Keratinocyte (primary cell): ENCODE data around the gene NEAT1. TPM values are rescaled to one million over a fixed set of nuclear protein-coding genes. Genes with fewer than 3 reads are reported as not detected.

Experiments used
- DNase-seq: peaks from one replicate; pipeline ENCODE4 v3.0.0-alpha.2; 2011; ENCODE audit warnings: low read depth, missing footprints, low spot score
- FAIRE-seq: peaks from 2 replicates; lab custom pipeline; 2011; peaks lifted over from hg19 to GRCh38; lab: Jason Lieb, UNC
- H2AFZ ChIP-seq: 2 replicates; pipeline ENCODE4 v1.6.0; 2012; ENCODE audit warnings: low read length, control low read depth, inconsistent platforms; ENCODE audit not compliant: control insufficient read depth
- H3K27ac ChIP-seq: 2 replicates; pipeline ENCODE4 v1.5.1; 2011; ENCODE audit warnings: low read length; ENCODE audit not compliant: control insufficient read depth, insufficient read depth
- H3K27me3 ChIP-seq: 3 replicates; pipeline ENCODE4 v1.6.0; 2011; ENCODE audit warnings: low read length; ENCODE audit not compliant: control insufficient read depth, insufficient read depth; ENCODE audit errors: extremely low read depth
- H3K36me3 ChIP-seq, 2 experiments: 2 replicates in 1 of 2; 3 replicates in 1 of 2; pipeline ENCODE4 v1.5.1; 2011; ENCODE audit warnings: low read length in 2 of 2, mild to moderate bottlenecking in 1 of 2; ENCODE audit not compliant: control insufficient read depth in 2 of 2, insufficient read depth in 2 of 2; ENCODE audit errors: extremely low read depth in 1 of 2
- H3K4me1 ChIP-seq: 3 replicates; pipeline ENCODE4 v1.5.1; 2011; ENCODE audit warnings: low read length; ENCODE audit not compliant: control insufficient read depth, insufficient read depth; ENCODE audit errors: extremely low read depth
- H3K4me2 ChIP-seq: 3 replicates; pipeline ENCODE4 v1.6.0; 2011; ENCODE audit warnings: low read depth, low read length; ENCODE audit not compliant: control insufficient read depth, insufficient read depth; ENCODE audit errors: extremely low read depth
- H3K4me3 ChIP-seq, 3 experiments: fragments of 200-600 bp in 1 of 3; sonication (generic) in 1 of 3; 2 replicates in 2 of 3; 3 replicates in 1 of 3; pipeline ENCODE4 v1.5.1; 2011 to 2016; ENCODE audit warnings: low read length in 3 of 3, mild to moderate bottlenecking in 3 of 3, control low read depth in 2 of 3, inconsistent platforms in 1 of 3, low read depth in 1 of 3, mixed read lengths in 1 of 3, mixed run types in 1 of 3, moderate library complexity in 1 of 3; ENCODE audit not compliant: control insufficient read depth in 2 of 3, insufficient read depth in 2 of 3; ENCODE audit errors: extremely low read depth in 1 of 3
- H3K79me2 ChIP-seq: 2 replicates; pipeline ENCODE4 v1.6.0; 2012; ENCODE audit warnings: low read length; ENCODE audit not compliant: control insufficient read depth, insufficient read depth
- H3K9ac ChIP-seq: 3 replicates; pipeline ENCODE4 v1.6.0; 2011; ENCODE audit warnings: low read length; ENCODE audit not compliant: control insufficient read depth, insufficient read depth; ENCODE audit errors: extremely low read depth
- H3K9me1 ChIP-seq: 3 replicates; pipeline ENCODE4 v1.6.0; 2011; ENCODE audit warnings: low read length; ENCODE audit not compliant: control insufficient read depth, insufficient read depth; ENCODE audit errors: extremely low read depth
- H3K9me3 ChIP-seq: 2 replicates; pipeline ENCODE4 v1.5.1; 2012; ENCODE audit warnings: low read depth, low read length; ENCODE audit not compliant: control insufficient read depth
- H4K20me1 ChIP-seq: 3 replicates; pipeline ENCODE4 v1.6.0; 2011; ENCODE audit warnings: low read length; ENCODE audit not compliant: control insufficient read depth, insufficient read depth; ENCODE audit errors: extremely low read depth
- EZH2 ChIP-seq: IDR thresholded peaks from one replicate; pipeline ENCODE4 v1.6.1; 2012; ENCODE audit warnings: inconsistent platforms, mild to moderate bottlenecking, low read length, moderate library complexity
- dilution Hi-C: fragments of 300-500 bp; cut with MboI; formaldehyde crosslinking; loops from one replicate; pipeline ENCODE4 v1.7.0; 2020; ENCODE audit warnings: low sequenced_read_pairs; ENCODE audit not compliant: extremely low pct_ligation_motif_present
- polyA minus RNA-seq, 3 experiments: library from RNA; depleted of rRNA, polyadenylated mRNA; stranded (reverse); fragments of >200 nt; gene quantifications; 1 replicate in 1 of 3; 2 replicates in 1 of 3; 3 replicates in 1 of 3; pipeline ENCODE4 v1.2.3, GENCODE V29; 2011
- polyA plus RNA-seq, 5 experiments: library from polyadenylated mRNA; depleted of rRNA in 3 of 5; stranded (reverse) in 3 of 5; stranded (forward) in 1 of 5; unstranded in 1 of 5; fragments of >200 nt; gene quantifications; 1 replicate in 1 of 5; 2 replicates in 3 of 5; 3 replicates in 1 of 5; pipeline versions ENCODE4 v1.2.1 to v1.2.3, GENCODE V29; 2011 to 2012; ENCODE audit warnings: missing spikeins in 2 of 5, low read depth in 1 of 5, low replicate concordance in 1 of 5
- TF ChIP-seq, protein P1 (sequence below), 3 experiments: IDR thresholded peaks in 1 of 3; conservative IDR thresholded peaks in 1 of 3; optimal IDR thresholded peaks in 1 of 3; 2 replicates in 2 of 3; 3 replicates in 1 of 3; pipeline versions ENCODE3 to v1.5.1; 2011; ENCODE audit warnings: low read length in 3 of 3, mild to moderate bottlenecking in 3 of 3, moderate library complexity in 2 of 3, control low read depth in 1 of 3, inconsistent platforms in 1 of 3; ENCODE audit not compliant: insufficient read depth in 2 of 3; ENCODE audit errors: extremely low read depth in 1 of 3

Gene NEAT1
- polyA plus RNA-seq (66.5 to 270 TPM (median 171 TPM) in 3 replicates), polyA minus RNA-seq (73.3 to 442 TPM (median 228 TPM) in 3 replicates)
- 1,124 TPM for polyA plus RNA-seq (2011; ENCODE audit: low read depth)
- polyA plus RNA-seq (2011; cell fraction: cytosol; rRNA removed) = 5.3 and 11.3 TPM in 2 replicates
- polyA plus RNA-seq (2011; cell fraction: nucleus; rRNA removed) = 1,267 and 1,668 TPM in 2 replicates
- 218 and 908 TPM in 2 replicates for polyA plus RNA-seq (2012; ENCODE audit: low replicate concordance)
- 8.4 TPM for polyA minus RNA-seq (2011; cell fraction: cytosol; rRNA and poly(A)+ RNA removed)
- 402 and 1,225 TPM in 2 replicates for polyA minus RNA-seq (2011; cell fraction: nucleus; rRNA and poly(A)+ RNA removed)

DNA sequence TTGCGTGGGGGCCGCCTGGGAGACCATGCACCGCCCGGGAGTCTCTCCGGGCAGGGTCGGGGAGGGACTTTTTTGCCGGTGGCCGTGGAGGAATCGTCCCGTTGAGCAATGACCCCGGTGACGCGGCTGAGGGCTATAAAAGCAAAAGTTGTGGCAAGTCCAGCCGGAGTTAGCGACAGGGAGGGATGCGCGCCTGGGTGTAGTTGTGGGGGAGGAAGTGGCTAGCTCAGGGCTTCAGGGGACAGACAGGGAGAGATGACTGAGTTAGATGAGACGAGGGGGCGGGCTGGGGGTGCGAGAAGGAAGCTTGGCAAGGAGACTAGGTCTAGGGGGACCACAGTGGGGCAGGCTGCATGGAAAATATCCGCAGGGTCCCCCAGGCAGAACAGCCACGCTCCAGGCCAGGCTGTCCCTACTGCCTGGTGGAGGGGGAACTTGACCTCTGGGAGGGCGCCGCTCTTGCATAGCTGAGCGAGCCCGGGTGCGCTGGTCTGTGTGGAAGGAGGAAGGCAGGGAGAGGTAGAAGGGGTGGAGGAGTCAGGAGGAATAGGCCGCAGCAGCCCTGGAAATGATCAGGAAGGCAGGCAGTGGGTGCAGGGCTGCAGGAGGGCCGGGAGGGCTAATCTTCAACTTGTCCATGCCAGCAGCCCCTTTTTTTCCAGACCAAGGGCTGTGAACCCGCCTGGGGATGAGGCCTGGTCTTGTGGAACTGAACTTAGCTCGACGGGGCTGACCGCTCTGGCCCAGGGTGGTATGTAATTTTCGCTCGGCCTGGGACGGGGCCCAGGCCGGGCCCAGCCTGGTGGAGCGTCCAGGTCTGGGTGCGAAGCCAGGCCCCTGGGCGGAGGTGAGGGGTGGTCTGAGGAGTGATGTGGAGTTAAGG lies at the start of gene NEAT1:
Gene NEAT1, plus strand, starts transcription at position 166 of the 883 bp plus-strand sequence.
- H3K4me2 ChIP-seq = peak within 1 kb of the TSS; percentile 96
- peak; percentile 97 for DNase-seq
- FAIRE-seq = no peak

DNA sequence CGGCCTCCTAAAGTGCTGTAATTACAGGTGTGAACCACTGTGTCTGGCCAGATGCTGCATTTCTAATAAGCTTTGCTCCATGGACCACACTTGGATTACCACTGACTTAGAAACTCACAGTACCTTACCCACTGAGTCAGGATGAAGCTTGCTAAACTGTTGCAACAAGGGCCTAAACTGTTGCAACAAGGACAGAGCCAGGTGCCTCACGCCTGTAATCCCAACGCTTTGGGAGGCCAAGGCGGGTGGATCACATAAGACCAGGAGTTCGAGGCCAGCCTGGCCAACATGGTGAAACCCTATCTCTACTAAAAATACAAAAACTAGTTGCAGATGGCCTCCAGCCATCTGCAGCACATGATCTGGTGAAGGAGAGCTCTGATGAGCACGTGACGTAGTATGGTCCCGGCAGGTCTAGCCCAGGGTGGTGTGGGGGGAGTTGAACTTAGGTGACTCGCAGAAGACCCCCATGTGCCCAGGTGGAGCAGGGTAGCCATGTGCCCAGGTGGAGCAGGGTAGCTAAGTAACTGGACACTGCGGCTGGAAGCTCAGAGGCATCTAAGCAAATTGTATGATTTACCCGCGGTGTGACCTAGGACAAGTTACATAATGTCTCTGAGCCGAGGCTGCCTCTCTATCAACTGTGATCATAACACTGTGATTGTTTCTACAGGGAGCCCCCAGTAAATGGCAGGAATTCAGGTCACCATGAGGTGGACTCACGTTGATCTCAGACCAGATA lies 48.6 kb upstream of the NEAT1 start:
- Histone ChIP-seq H3K4me3 (no peak overlapping the region), H3K9ac (no peak overlapping the region), H3K9me3 (no peaks in the 10 kb centered on the region), H3K27me3 (no peaks in the 10 kb centered on the region), H2AFZ (no peak overlapping the region), H3K4me1 (no peaks in the 10 kb centered on the region), H3K36me3 (no peaks in the 10 kb centered on the region), H3K27ac (no peak overlapping the region), H4K20me1 (no peaks in the 10 kb centered on the region), H3K79me2 (no peaks in the 10 kb centered on the region), H3K9me1 (no peaks in the 10 kb centered on the region), H3K4me2 (no peak overlapping the region)
- dilution Hi-C loops = no loop called here
- DNase-seq (no peak), FAIRE-seq (no peak)
- no peak for TF ChIP-seq EZH2
- TF ChIP-seq, protein P1, sequence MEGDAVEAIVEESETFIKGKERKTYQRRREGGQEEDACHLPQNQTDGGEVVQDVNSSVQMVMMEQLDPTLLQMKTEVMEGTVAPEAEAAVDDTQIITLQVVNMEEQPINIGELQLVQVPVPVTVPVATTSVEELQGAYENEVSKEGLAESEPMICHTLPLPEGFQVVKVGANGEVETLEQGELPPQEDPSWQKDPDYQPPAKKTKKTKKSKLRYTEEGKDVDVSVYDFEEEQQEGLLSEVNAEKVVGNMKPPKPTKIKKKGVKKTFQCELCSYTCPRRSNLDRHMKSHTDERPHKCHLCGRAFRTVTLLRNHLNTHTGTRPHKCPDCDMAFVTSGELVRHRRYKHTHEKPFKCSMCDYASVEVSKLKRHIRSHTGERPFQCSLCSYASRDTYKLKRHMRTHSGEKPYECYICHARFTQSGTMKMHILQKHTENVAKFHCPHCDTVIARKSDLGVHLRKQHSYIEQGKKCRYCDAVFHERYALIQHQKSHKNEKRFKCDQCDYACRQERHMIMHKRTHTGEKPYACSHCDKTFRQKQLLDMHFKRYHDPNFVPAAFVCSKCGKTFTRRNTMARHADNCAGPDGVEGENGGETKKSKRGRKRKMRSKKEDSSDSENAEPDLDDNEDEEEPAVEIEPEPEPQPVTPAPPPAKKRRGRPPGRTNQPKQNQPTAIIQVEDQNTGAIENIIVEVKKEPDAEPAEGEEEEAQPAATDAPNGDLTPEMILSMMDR (optimal IDR thresholded peaks at IDR 0.05 in 1 of 3, IDR thresholded peaks at IDR 0.05 in 1 of 3, conservative IDR thresholded peaks at IDR 0.05 in 1 of 3; ENCODE audit: extremely low read depth in 1 of 3, insufficient read depth in 2 of 3, low read length in 3 of 3) = no peak

More for the DNA sequence above, at the start of gene NEAT1:
- H3K27me3 ChIP-seq = no peaks in the 10 kb centered on the region
- peaks cover 51% of the 10 kb centered on the region for H3K79me2 ChIP-seq
- H3K9me3 ChIP-seq = no peaks in the 10 kb centered on the region
- H3K9me1 ChIP-seq = peaks cover 4% of the 10 kb centered on the region
- H2AFZ ChIP-seq = peak within 1 kb of the TSS; percentile 42
- dilution Hi-C loops = no loop called here
- peak within 1 kb of the TSS; percentile 100 for H3K9ac ChIP-seq
- H4K20me1 ChIP-seq = peaks cover 41% of the 10 kb centered on the region
- peaks cover 0 to 22% of the 10 kb centered on the region in 2 experiments for H3K36me3 ChIP-seq
- H3K4me1 ChIP-seq = peaks cover 51% of the 10 kb centered on the region
- TF ChIP-seq, protein P1 (optimal IDR thresholded peaks at IDR 0.05 in 1 of 3, IDR thresholded peaks at IDR 0.05 in 1 of 3, conservative IDR thresholded peaks at IDR 0.05 in 1 of 3; ENCODE audit: extremely low read depth in 1 of 3, insufficient read depth in 2 of 3, low read length in 3 of 3) = no peak
- TF ChIP-seq EZH2 = no peak
- H3K4me3 ChIP-seq = peak within 1 kb of the TSS; percentile 74 to 97 (median 93)
- H3K27ac ChIP-seq = peak within 1 kb of the TSS; percentile 99
